ENCODE measurements around the gene FLII. TPM values are rescaled to one million over a fixed set of nuclear protein-coding genes. Genes with fewer than 3 reads are reported as not detected.

The FLII gene
- total RNA-seq, 1 experiment from 2014 or later: 264 TPM

- intact Hi-C loops (cut with micrococcal nuclease): no loop called here
- Histone ChIP-seq H3K9me2 (ENCODE audit: insufficient read depth) (no peaks in the 10 kb centered on the region), H3K79me2 (ENCODE audit: insufficient read depth, low read length) (peaks cover 12% of the 10 kb centered on the region; the same call in 1 of the 2 replicates), H3K4me3 (replicated peaks in 1 of 2; ENCODE audit: low read depth in 1 of 2, low read length in 2 of 2) (no peak overlapping the region), H3K27me3 (ENCODE audit: insufficient read depth, low read length) (no peaks in the 10 kb centered on the region), H3K4me1 (ENCODE audit: control insufficient read depth in 1 of 2, insufficient read depth in 2 of 2, low read length in 2 of 2) (peaks cover 0 to 12% of the 10 kb centered on the region in 2 experiments; a peak in 2 of 4 replicates), H3K9ac (ENCODE audit: low read length) (no peak overlapping the region), H4K20me1 (ENCODE audit: insufficient read depth) (peaks cover 6% of the 10 kb centered on the region; the same call in 1 of the 2 replicates), H2AFZ (ENCODE audit: low read depth, low read length, poor library complexity, severe bottlenecking) (no peak overlapping the region), H3K4me2 (ENCODE audit: low read length) (no peak overlapping the region), H3K36me3 (ENCODE audit: control insufficient read depth in 1 of 2, insufficient read depth in 2 of 2, low read length in 2 of 2) (peaks cover 21 to 62% of the 10 kb centered on the region in 2 experiments), H3K9me3 (ENCODE audit: control insufficient read depth in 1 of 2, insufficient read depth in 1 of 2, low read depth in 1 of 2, low read length in 2 of 2) (no peaks in the 10 kb centered on the region), H3K27ac (ENCODE audit: low read depth, low read length) (no peak overlapping the region; the same call in 1 of the 2 replicates)
- ChIA-PET RAD21 (ENCODE audit: low non-redundant PET in 1 of 2, low total read pairs in 2 of 2, uncharacterized antibody in 2 of 2, unreplicated experiment in 2 of 2) (no interaction called here), CTCF (no interaction called here), POLR2A (interaction anchor here (1.4 kb wide), 1 partner anchor 9 kb away, joined by 5 read pairs; the partner anchor contains the start of gene FLII)
- TF ChIP-seq RAD21 (IDR thresholded peaks at IDR 0.05; ENCODE audit: low read depth) (no peak), YY1 (IDR thresholded peaks at IDR 0.05; ENCODE audit: extremely low read depth, insufficient replicate concordance, low read depth, low read length) (no peak), CBX3 (IDR thresholded peaks at IDR 0.05; ENCODE audit: low read depth) (no peak), ZFX (IDR thresholded peaks at IDR 0.05) (no peak), MAX (IDR thresholded peaks at IDR 0.05) (no peak), SRF (IDR thresholded peaks at IDR 0.05; ENCODE audit: low read depth) (no peak), ZBTB33 (IDR thresholded peaks at IDR 0.05; ENCODE audit: extremely low read depth, insufficient replicate concordance, low read length) (no peak), SIN3A (IDR thresholded peaks at IDR 0.05; ENCODE audit: low read depth) (no peak), JUND (IDR thresholded peaks at IDR 0.05) (no peak), TCF7L2 (IDR thresholded peaks at IDR 0.05; ENCODE audit: borderline replicate concordance, extremely low read depth, insufficient read depth, insufficient read length) (no peak), CEBPB (IDR thresholded peaks at IDR 0.05; ENCODE audit: low read depth) (no peak), ATF3 (IDR thresholded peaks at IDR 0.05) (no peak)
- TF ChIP-seq, protein P1, sequence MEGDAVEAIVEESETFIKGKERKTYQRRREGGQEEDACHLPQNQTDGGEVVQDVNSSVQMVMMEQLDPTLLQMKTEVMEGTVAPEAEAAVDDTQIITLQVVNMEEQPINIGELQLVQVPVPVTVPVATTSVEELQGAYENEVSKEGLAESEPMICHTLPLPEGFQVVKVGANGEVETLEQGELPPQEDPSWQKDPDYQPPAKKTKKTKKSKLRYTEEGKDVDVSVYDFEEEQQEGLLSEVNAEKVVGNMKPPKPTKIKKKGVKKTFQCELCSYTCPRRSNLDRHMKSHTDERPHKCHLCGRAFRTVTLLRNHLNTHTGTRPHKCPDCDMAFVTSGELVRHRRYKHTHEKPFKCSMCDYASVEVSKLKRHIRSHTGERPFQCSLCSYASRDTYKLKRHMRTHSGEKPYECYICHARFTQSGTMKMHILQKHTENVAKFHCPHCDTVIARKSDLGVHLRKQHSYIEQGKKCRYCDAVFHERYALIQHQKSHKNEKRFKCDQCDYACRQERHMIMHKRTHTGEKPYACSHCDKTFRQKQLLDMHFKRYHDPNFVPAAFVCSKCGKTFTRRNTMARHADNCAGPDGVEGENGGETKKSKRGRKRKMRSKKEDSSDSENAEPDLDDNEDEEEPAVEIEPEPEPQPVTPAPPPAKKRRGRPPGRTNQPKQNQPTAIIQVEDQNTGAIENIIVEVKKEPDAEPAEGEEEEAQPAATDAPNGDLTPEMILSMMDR (IDR thresholded peaks at IDR 0.05 in 2 of 3, conservative IDR thresholded peaks at IDR 0.05 in 1 of 3; ENCODE audit: borderline replicate concordance in 1 of 3, insufficient read depth in 1 of 3, low read depth in 2 of 3, low read length in 2 of 3): no peak
- ATAC-seq (no peak), DNase-seq (ENCODE audit: low read depth, low spot score) (no peak)
- no TSS peak for BruUV-seq (replicated peaks)
These were observed 7.8 kb downstream of the FLII start for GRCh38 chr17:18250708-18251107.

Measured in HCT116 (cell line).